GM19455 (cell line): ENCODE measurements around the gene PTX4.

Experiments used
- ATAC-seq: cut with Tn5 transposase; IDR thresholded peaks from one replicate; pipeline ENCODE4 v1.9.1; 2021; ENCODE audit not compliant: unreplicated experiment

The PTX4 gene

GRCh38 chr16:1502092-1503004 is 13.6 kb upstream of the PTX4 start:
- ATAC-seq: no peak

- ATAC-seq: no peak
These were observed 12.9 kb upstream of the PTX4 start for GRCh38 chr16:1501630-1502029.

- ATAC-seq: no peak
These were observed 11.9 kb upstream of the PTX4 start for GRCh38 chr16:1500465-1501150.

GRCh38 chr16:1499756-1500464 is 11.2 kb upstream of the PTX4 start:
- no peak for ATAC-seq

- ATAC-seq: no peak
These were observed 10.3 kb upstream of the PTX4 start for GRCh38 chr16:1498899-1499676.

- no peak for ATAC-seq
These were observed 8.4 kb upstream of the PTX4 start for GRCh38 chr16:1497014-1497598.

- ATAC-seq: no peak
These were observed 7.7 kb upstream of the PTX4 start for GRCh38 chr16:1496464-1496863.

GRCh38 chr16:1495889-1496262 is 7.1 kb upstream of the PTX4 start:
- ATAC-seq: no peak

GRCh38 chr16:1495211-1495888 is 6.6 kb upstream of the PTX4 start:
- no peak for ATAC-seq

GRCh38 chr16:1494711-1495110 is 6.0 kb upstream of the PTX4 start:
- ATAC-seq: no peak

- ATAC-seq: no peak
These were observed 5.4 kb upstream of the PTX4 start for GRCh38 chr16:1494129-1494640.

- ATAC-seq: no peak
These were observed 5.0 kb upstream of the PTX4 start for GRCh38 chr16:1493746-1494094.

- peak; percentile 53 for ATAC-seq
These were observed 4.4 kb upstream of the PTX4 start, which contains the start of gene TELO2 for GRCh38 chr16:1492923-1493745. Gene TELO2, plus strand, starts transcription at chr16:1493360. Its CDS starts 922 bp downstream, at chr16:1494282.

- no peak for ATAC-seq
These were observed 3.6 kb upstream of the PTX4 start for GRCh38 chr16:1492082-1492922.

GRCh38 chr16:1491327-1491726 is 2.6 kb upstream of the PTX4 start:
- no peak for ATAC-seq

- ATAC-seq: no peak
These were observed 333 bp upstream of the PTX4 start for GRCh38 chr16:1489077-1489476.

- no peak for ATAC-seq
These were observed 616 bp downstream of the PTX4 start for GRCh38 chr16:1488054-1488601.
